DOHH2 (cell line): ENCODE results near the gene C6orf62.
"Not testable (repeated sequence)": the region's sequence is repeated elsewhere in the genome, so short reads cannot be mapped to it uniquely, and the experiment has no call there.

Source experiments
- H3F3A ChIP-seq: fragments of 200-600 bp; sonication (generic), shearing (Covaris generic); 2 replicates; pipeline ENCODE4 v1.6.0; 2016; ENCODE audit warnings: antibody characterized with exemption, mild to moderate bottlenecking; ENCODE audit not compliant: control insufficient read depth, insufficient read depth
- H3K27ac ChIP-seq: fragments of 200-600 bp; sonication (generic); 2 replicates; pipeline ENCODE4 v1.5.1; 2014; ENCODE audit warnings: low read depth, mild to moderate bottlenecking, low read length, moderate library complexity
- H3K27me3 ChIP-seq: fragments of 200-600 bp; sonication (generic); 2 replicates; pipeline ENCODE4 v1.6.1; 2014; ENCODE audit warnings: mild to moderate bottlenecking, low read length, mixed read lengths; ENCODE audit not compliant: control insufficient read depth
- H3K36me3 ChIP-seq: fragments of 200-600 bp; sonication (generic); 2 replicates; pipeline ENCODE4 v1.6.1; 2014; ENCODE audit warnings: mild to moderate bottlenecking, low read length, moderate library complexity, mixed read lengths; ENCODE audit not compliant: control insufficient read depth
- H3K4me1 ChIP-seq: fragments of 200-600 bp; sonication (generic); 2 replicates; pipeline ENCODE4 v1.6.1; 2014; ENCODE audit warnings: mild to moderate bottlenecking, low read length, mixed read lengths; ENCODE audit not compliant: control insufficient read depth
- H3K4me2 ChIP-seq: fragments of 200-600 bp; sonication (generic); 2 replicates; pipeline ENCODE4 v1.6.0; 2014; ENCODE audit warnings: mild to moderate bottlenecking, low read length, moderate library complexity
- H3K4me3 ChIP-seq: fragments of 200-600 bp; sonication (generic); 2 replicates; pipeline ENCODE4 v1.5.1; 2014; ENCODE audit warnings: mild to moderate bottlenecking, low read length, mixed read lengths
- H3K79me2 ChIP-seq: fragments of 200-600 bp; sonication (generic); 2 replicates; pipeline ENCODE4 v1.6.1; 2014; ENCODE audit warnings: mild to moderate bottlenecking, low read length, mixed read lengths; ENCODE audit not compliant: control insufficient read depth
- H3K9me2 ChIP-seq: fragments of 200-600 bp; sonication (generic); replicated peaks from 2 replicates; pipeline ENCODE4 v1.6.1; 2014; ENCODE audit warnings: mild to moderate bottlenecking, low read length, mixed read lengths; ENCODE audit not compliant: control insufficient read depth
- H3K9me3 ChIP-seq: fragments of 200-600 bp; sonication (generic); 2 replicates; pipeline ENCODE4 v1.6.1; 2014; ENCODE audit warnings: antibody characterized with exemption, low read length, mixed read lengths; ENCODE audit not compliant: control insufficient read depth, insufficient read depth
- H4K20me1 ChIP-seq: fragments of 200-600 bp; sonication (generic); 2 replicates; pipeline ENCODE4 v1.6.0; 2014; ENCODE audit warnings: low read depth, mild to moderate bottlenecking, antibody characterized with exemption, low read length, moderate library complexity; ENCODE audit not compliant: control insufficient read depth, insufficient read depth
- EZH2phosphoT487 ChIP-seq: fragments of 200-600 bp; sonication (generic); IDR thresholded peaks from 2 replicates; pipeline ENCODE4 v1.6.1; 2017; ENCODE audit warnings: borderline replicate concordance, mild to moderate bottlenecking, antibody characterized with exemption, low read length, moderate library complexity, mixed read lengths
- TF ChIP-seq, protein P1 (sequence below): fragments of 200-600 bp; sonication (generic); IDR thresholded peaks from one replicate; pipeline ENCODE4 v1.5.1; 2014; ENCODE audit warnings: antibody characterized with exemption, mild to moderate bottlenecking, low read depth, low read length; ENCODE audit not compliant: poor library complexity, severe bottlenecking

Gene C6orf62

GRCh38 chr6:24719125-24719971, at the start of gene C6orf62:
Gene C6orf62, minus strand, starts transcription at chr6:24719154. Its CDS starts 486 bp downstream, at chr6:24718668.
- 0 out of 2 replicates have a peak, but pooled peaks cover 7% of the 10 kb centered on the region for H3F3A ChIP-seq
- peaks cover 59% of the 10 kb centered on the region for H3K36me3 ChIP-seq
- peaks cover 22% of the 10 kb centered on the region for H4K20me1 ChIP-seq

DNA sequence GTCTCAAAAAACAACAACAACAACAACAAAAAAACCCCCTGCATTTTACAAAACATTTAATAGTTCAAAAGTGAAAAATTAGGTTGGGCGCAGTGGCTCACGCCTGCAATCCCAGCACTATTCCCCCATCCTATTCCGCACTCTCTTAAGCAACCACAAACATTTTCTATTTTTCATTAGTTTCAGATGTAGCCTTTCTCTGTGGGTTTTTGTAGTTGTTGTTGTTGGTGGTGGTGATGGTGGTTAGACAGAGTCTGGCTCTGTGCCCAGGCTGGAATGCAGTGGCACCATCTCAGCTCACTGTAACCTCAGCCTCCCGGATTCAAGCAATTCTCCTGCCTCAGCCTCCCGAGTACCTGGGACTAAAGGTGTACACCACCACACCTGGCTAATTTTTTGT, 49.4 kb upstream of the C6orf62 start:
- no peaks in the 10 kb centered on the region; the same call in 1 of the 2 replicates for H3K4me1 ChIP-seq
- no peak overlapping the region for H3K4me2 ChIP-seq
- H3K36me3 ChIP-seq, result no peaks in the 10 kb centered on the region
- H3K27me3 ChIP-seq, result no peaks in the 10 kb centered on the region
- H3K4me3 ChIP-seq, result no peak overlapping the region
- H3F3A ChIP-seq, result 0 out of 2 replicates have a peak, but pooled peaks cover 6% of the 10 kb centered on the region
- H3K79me2 ChIP-seq, result no peaks in the 10 kb centered on the region
- no peak overlapping the region for H3K27ac ChIP-seq
- no peaks in the 10 kb centered on the region for H3K9me2 ChIP-seq
- TF ChIP-seq, protein P1, sequence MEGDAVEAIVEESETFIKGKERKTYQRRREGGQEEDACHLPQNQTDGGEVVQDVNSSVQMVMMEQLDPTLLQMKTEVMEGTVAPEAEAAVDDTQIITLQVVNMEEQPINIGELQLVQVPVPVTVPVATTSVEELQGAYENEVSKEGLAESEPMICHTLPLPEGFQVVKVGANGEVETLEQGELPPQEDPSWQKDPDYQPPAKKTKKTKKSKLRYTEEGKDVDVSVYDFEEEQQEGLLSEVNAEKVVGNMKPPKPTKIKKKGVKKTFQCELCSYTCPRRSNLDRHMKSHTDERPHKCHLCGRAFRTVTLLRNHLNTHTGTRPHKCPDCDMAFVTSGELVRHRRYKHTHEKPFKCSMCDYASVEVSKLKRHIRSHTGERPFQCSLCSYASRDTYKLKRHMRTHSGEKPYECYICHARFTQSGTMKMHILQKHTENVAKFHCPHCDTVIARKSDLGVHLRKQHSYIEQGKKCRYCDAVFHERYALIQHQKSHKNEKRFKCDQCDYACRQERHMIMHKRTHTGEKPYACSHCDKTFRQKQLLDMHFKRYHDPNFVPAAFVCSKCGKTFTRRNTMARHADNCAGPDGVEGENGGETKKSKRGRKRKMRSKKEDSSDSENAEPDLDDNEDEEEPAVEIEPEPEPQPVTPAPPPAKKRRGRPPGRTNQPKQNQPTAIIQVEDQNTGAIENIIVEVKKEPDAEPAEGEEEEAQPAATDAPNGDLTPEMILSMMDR, result no peak
- TF ChIP-seq EZH2phosphoT487, result no peak
- H4K20me1 ChIP-seq, result no peaks in the 10 kb centered on the region
- no peaks in the 10 kb centered on the region for H3K9me3 ChIP-seq

More at GRCh38 chr6:24719125-24719971, at the start of gene C6orf62:
- peak within 1 kb of the TSS; percentile 94 for H3K4me3 ChIP-seq
- H3K4me2 ChIP-seq, result peak within 1 kb of the TSS; percentile 86
- no peak for TF ChIP-seq EZH2phosphoT487
- TF ChIP-seq, protein P1, result no peak
- H3K9me3 ChIP-seq, result no peaks in the 10 kb centered on the region
- peaks cover 52% of the 10 kb centered on the region for H3K4me1 ChIP-seq
- no peaks in the 10 kb centered on the region for H3K9me2 ChIP-seq
- H3K79me2 ChIP-seq, result peaks cover 63% of the 10 kb centered on the region
- H3K27ac ChIP-seq, result no peak within 1 kb of the TSS; the same call in 1 of the 2 replicates
- H3K27me3 ChIP-seq, result no peaks in the 10 kb centered on the region

DNA sequence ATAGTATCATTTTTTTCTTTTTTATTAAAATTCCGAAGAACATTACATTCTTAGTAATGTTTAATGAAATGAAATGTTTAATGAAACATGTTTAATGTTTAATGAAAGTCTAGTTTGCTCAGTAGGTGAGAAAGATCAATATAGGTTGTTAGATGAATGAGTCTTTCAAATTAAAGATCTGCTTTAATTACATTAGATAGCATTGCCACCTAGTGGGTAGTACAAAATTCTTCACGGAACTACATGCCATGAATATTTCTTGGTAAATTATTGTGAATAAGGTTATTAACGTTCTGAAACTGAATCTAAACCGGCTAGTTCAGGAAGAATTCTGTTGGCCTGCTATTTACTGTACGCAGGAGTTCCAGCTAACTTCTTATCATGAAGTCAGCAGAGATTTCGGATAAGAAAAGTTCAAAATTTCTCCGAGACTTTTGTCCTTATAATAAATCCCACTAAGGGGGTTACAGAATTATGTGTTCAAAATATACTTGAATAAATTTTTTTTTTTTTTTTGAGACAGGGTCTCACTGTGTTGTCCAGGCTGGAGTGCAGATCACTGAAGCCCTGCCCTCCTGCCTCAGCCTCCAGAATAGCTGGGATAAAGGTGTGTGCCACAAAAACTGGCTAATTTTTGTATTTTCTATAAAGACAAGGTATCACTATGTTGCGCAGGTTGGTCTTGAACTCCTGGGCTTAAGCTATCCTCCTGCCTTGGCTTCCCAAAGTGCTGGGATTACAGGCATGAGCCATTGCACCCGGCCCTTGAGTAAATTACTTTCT, 47.9 kb upstream of the C6orf62 start:
- H3K4me2 ChIP-seq, result no peak overlapping the region
- H3K9me3 ChIP-seq, result no peaks in the 10 kb centered on the region
- TF ChIP-seq, protein P1, result peak; percentile 50
- no peak for TF ChIP-seq EZH2phosphoT487
- 0 out of 2 replicates have a peak, but pooled peaks cover 5% of the 10 kb centered on the region for H3F3A ChIP-seq
- H3K4me3 ChIP-seq, result no peak overlapping the region
- no peaks in the 10 kb centered on the region for H3K9me2 ChIP-seq
- H4K20me1 ChIP-seq, result no peaks in the 10 kb centered on the region
- H3K36me3 ChIP-seq, result no peaks in the 10 kb centered on the region
- H3K27ac ChIP-seq, result no peak overlapping the region
- no peaks in the 10 kb centered on the region for H3K79me2 ChIP-seq
- H3K27me3 ChIP-seq, result no peaks in the 10 kb centered on the region
- peaks cover under 1% of the 10 kb centered on the region for H3K4me1 ChIP-seq

DNA sequence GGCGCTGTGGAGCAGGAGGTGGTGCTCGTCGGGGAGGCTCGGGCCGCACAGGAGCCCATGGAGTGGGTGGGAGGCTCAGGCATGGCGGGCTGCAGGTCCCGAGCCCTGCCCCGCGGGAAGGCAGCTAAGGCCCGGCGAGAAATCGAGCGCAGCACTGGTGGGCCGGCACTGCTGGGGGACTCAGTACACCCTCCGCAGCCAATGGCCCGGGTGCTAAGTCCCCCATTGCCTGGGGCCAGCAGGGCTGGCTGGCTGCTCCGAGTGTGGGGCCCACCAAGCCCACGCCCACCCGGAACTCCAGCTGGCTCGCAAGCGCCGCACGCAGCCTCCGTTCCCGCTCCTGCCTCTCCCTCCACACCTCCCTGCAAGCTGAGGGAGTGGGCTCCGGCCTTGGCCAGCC, 47.0 kb upstream of the C6orf62 start:
- H4K20me1 ChIP-seq, H3K4me1 ChIP-seq, H3K27ac ChIP-seq, H3K36me3 ChIP-seq, H3K4me2 ChIP-seq, H3K9me3 ChIP-seq, H3F3A ChIP-seq, H3K79me2 ChIP-seq, H3K9me2 ChIP-seq, H3K27me3 ChIP-seq, H3K4me3 ChIP-seq: not testable (repeated sequence)
